ENCODE data around the gene MTF1.
"Not testable (repeated sequence)": the region's sequence is repeated elsewhere in the genome, so short reads cannot be mapped to it uniquely, and the experiment has no call there.

- not testable (repeated sequence) for TF ChIP-seq EZH2phosphoT487 (IDR thresholded peaks at IDR 0.05; ENCODE audit: insufficient read depth, low read depth); EZH2 (IDR thresholded peaks at IDR 0.05; ENCODE audit: insufficient read depth, poor library complexity, severe bottlenecking)
These were observed 49.1 kb upstream of the MTF1 start for GRCh38 chr1:37908531-37908930.

All from GM23248 (cell line).